AG04449 (cell line): ENCODE data around the gene MTMR1.
A peak's percentile ranks its signal among the peaks of the same experiment; 100 is the strongest.

Experiments used
- CTCF ChIA-PET: fragments of 350-600 bp; formaldehyde crosslinking; extraction: SDS; loops from one replicate; lab custom pipeline; 2021; ENCODE audit warnings: antibody characterized with exemption; lab: Yijun Ruan, JAX
- POLR2A ChIA-PET: fragments of 400-600, 350-600 bp; formaldehyde crosslinking; extraction: SDS; loops from one replicate; lab custom pipeline; 2020; ENCODE audit warnings: antibody characterized with exemption, inconsistent platforms; lab: Yijun Ruan, JAX
- DNase-seq: peaks from one replicate; pipeline ENCODE4 v3.0.0-alpha.2; 2010; ENCODE audit warnings: low read depth, low spot score
- H3K4me3 ChIP-seq: 2 replicates; pipeline ENCODE4 v1.5.1; 2011; ENCODE audit warnings: low read depth, mild to moderate bottlenecking, control low read depth, low read length
- TF ChIP-seq, protein P1 (sequence below): IDR thresholded peaks from one replicate; pipeline ENCODE4 v1.5.1; 2011; ENCODE audit warnings: mild to moderate bottlenecking, moderate library complexity, low read length, control low read depth, inconsistent platforms; ENCODE audit not compliant: insufficient read depth; ENCODE audit errors: missing control alignments

MTMR1 gene

DNA sequence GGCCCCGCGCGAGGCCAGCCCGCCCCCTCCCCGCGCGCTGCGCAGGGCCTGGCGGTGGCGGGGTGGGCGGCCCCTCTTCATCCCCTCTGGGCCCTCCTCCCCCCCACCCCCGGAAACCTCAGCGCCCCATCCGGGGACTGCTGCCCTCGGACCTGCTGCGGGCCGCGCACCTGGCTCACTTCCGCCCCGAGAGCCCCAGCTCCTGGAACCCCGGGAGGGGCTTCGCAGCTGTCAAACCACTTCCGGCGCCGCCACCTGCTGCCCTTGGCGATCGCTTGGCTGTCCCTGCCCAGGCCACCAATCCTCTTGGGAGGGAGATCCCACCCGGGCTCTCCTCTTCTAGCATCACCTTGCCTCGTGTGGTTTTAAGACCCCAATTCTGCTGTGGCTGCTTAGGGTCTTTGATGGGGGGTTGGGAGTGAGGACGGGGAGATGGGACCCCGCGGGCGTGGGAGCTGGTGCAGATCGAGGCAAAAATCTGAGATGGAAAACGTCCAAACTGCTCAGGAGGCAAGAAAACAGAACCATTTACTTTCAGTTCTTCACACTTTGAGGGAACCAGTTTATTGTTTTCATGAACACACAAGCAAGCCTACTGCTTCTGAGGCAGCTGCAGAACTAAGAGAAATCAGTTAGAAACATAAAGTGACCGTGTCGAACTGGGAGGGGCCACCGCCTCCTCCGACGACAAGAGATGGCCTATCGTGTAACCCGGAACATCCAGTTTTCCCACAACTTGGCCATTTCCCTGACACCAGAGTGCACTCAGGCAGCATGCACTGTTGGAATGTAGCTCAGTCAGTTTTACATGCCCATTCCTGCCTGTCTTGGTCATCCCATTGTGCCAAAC lies 754 bp downstream of the MTMR1 start:
- TF ChIP-seq, protein P1, sequence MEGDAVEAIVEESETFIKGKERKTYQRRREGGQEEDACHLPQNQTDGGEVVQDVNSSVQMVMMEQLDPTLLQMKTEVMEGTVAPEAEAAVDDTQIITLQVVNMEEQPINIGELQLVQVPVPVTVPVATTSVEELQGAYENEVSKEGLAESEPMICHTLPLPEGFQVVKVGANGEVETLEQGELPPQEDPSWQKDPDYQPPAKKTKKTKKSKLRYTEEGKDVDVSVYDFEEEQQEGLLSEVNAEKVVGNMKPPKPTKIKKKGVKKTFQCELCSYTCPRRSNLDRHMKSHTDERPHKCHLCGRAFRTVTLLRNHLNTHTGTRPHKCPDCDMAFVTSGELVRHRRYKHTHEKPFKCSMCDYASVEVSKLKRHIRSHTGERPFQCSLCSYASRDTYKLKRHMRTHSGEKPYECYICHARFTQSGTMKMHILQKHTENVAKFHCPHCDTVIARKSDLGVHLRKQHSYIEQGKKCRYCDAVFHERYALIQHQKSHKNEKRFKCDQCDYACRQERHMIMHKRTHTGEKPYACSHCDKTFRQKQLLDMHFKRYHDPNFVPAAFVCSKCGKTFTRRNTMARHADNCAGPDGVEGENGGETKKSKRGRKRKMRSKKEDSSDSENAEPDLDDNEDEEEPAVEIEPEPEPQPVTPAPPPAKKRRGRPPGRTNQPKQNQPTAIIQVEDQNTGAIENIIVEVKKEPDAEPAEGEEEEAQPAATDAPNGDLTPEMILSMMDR, result no peak

DNA sequence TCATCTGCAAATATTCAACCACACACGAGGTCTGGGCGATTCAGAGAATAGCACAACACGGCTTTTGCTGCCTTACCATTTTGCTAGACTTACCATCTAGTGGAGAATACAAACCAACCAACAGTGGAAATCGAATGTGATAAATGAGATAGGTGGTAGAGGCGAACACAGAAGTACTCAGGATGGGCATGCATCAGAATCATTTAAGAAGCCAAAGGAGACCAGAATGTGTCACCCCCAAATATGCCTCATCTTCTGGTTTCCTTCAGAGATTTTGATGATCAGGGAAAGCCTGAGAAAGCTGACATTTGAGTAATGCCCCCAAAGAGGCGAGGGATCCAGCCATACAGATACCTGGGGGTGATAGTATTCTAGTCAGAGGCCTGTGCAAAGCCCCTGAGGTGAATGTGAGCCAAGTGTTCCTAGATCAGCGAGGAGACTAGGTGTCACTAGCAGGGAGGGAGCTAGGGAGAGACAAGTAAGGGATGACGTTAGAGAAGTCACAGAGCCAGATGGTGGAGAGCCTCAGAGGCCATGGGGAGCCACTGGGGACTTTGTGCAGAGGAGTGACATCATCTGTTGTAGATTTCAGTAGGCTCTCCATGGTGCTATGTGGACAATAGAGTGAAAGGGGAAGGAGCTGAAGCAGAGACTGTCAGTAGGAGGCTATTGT lies 1.7 kb downstream of the MTMR1 start:
- no peak overlapping the region for H3K4me3 ChIP-seq
- POLR2A ChIA-PET, result no interaction called here
- CTCF ChIA-PET, result interaction anchor here (1.1 kb wide), 1 partner anchor 9 kb away, joined by 4 read pairs; no protein-coding TSS in a partner anchor
- TF ChIP-seq, protein P1, result no peak
- no peak for DNase-seq

More for the DNA sequence above, 754 bp downstream of the MTMR1 start:
- ChIA-PET POLR2A (no interaction called here), CTCF (interaction anchor here (1.1 kb wide), 1 partner anchor 8 kb away, joined by 4 read pairs; no protein-coding TSS in a partner anchor)
- peak; percentile 46 for DNase-seq
- peak overlapping the region; percentile 63 for H3K4me3 ChIP-seq

DNA sequence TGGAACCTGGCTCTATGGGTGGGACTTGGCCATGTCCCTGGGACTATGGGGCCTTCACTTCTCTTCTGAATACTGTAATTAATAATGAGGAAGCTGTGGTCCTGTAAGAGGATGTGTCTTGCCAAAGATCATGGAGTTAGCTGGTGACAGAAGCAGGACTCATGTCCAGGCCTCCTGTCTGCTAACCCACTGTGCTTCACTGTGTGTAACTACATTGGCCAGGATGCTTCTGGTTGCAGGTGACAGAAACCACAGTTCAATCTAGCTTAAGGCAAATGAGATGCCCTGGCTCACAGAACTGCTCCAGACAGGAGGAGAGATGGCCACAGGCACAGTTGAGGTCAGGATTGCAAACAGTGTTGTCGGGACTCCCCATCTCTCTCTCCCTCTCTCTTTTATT lies 3.1 kb downstream of the MTMR1 start:
- TF ChIP-seq, protein P1, result no peak
- CTCF ChIA-PET, result interaction anchor here (1.1 to 1.4 kb wide), 2 partner anchors 19 to 109 kb away, joined by 3 to 4 read pairs; no protein-coding TSS in a partner anchor
- POLR2A ChIA-PET, result no interaction called here
- no peak for DNase-seq
- no peak overlapping the region for H3K4me3 ChIP-seq

DNA sequence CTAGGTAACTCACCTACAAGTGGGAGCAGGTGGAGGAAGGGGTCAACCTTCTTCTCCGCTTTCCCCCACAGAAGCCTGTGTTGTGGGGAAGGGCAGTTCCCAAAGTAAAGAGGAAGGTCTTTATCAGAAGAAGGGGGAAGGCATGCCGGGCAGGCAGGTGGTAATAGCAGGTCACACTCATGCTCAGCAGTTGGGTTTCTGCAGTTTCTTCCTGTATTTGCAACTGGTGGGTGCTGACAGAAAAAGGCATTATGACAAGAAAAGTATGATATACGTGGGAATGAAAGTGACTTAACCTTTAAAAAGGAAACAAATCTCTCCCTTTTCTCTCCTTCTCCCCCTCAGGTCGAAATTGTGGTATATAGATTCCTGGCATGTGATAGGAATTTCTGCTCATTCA lies 3.7 kb downstream of the MTMR1 start:
- no peak for DNase-seq
- no peak overlapping the region for H3K4me3 ChIP-seq
- TF ChIP-seq, protein P1, result no peak
- CTCF ChIA-PET, result interaction anchor here (1.1 to 1.4 kb wide), 2 partner anchors 19 to 110 kb away, joined by 3 to 4 read pairs; no protein-coding TSS in a partner anchor
- POLR2A ChIA-PET, result no interaction called here

DNA sequence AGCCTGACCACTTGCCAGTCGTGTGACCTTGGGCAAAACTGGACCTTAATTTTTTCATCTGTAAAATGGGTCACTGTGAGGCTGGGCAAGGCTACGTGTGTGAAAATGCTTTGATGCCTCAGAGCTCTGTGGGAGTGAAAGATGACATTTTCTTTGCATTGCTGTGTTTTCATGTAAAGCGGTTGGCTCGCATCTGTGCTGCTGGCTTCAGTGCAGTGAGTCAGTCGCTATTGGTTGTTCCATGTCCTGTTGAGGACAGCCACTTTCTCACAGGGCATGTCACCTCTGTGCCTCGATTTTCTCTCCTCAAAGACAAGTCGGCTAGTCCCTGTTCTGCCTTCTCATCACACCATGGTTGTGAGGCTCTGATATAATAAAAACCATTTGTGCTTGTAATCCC lies 4.4 kb downstream of the MTMR1 start:
- CTCF ChIA-PET, result no interaction called here
- no peak for DNase-seq
- TF ChIP-seq, protein P1, result no peak
- no peak overlapping the region for H3K4me3 ChIP-seq
- POLR2A ChIA-PET, result no interaction called here

DNA sequence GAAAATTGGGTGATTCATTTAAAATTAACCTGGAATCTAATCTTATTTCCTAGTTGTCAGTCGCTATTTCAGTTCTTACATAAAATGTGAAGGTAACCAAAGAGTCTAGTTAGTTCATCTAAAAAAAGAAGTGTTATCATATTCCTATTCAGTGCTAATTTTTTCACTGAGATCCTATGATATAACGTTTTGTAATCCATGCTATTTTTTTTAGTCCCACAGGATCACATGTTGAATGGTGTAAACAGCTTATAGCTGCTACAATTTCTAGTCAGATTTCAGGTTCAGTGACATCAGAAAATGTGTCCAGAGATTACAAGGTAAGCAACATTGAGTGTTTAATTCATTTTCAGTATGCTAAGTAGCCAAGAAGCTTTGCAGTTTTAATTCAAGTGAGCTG lies 5.8 kb downstream of the MTMR1 start:
- no peak overlapping the region for H3K4me3 ChIP-seq
- ChIA-PET POLR2A (interaction anchor here (0.6 kb wide), 1 partner anchor 36 kb away, joined by 3 read pairs; no protein-coding TSS in a partner anchor), CTCF (interaction anchor here (1.3 kb wide), 1 partner anchor 19 kb away, joined by 5 read pairs; no protein-coding TSS in a partner anchor)
- DNase-seq, result no peak
- TF ChIP-seq, protein P1, result no peak
